ENCODE results near the gene ZBTB42.
"Not testable (repeated sequence)": the region's sequence is repeated elsewhere in the genome, so short reads cannot be mapped to it uniquely, and the experiment has no call there.

Gene ZBTB42

DNA sequence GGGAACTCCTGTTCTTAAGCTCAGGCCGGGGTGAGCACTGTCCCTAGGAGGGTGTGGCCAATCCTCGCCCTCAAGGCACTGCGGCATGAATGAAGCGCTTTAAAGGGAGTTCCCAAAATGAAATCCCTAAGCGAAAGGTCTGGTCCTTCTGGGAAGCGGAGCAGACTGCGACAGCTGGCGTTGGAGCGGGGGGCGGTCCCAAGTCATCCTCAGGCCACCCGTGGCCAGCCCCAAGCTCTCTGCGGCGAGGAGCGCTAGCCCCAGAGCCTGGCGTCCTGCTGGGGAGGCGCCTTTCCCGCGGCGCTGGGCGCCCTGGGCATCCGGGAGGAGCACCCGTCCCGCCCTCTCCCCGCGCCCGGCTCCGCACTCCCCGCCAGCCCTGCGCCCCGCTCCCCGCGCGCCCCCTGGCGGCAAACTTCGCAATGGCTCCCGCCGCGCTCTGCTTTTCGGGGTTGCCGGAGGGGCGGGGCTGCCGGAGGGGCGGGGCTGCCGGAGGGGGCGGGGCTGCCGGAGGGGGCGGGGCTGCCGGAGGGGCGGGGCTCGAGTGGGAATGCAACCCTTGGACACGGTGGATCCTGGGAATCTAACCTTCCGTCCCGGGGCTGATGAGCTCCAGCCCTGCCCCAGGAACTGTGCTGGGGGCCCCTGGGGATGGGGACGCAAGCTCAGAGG is 25.4 kb downstream of the ZBTB42 start:
- intact Hi-C loops (cut with DNase I), result loop anchor here (1.0 to 5.0 kb wide), 2 partner anchors 36 to 58 kb away; no protein-coding TSS in a partner anchor
- peak; percentile 79 to 98 (median 90) for DNase-seq

DNA sequence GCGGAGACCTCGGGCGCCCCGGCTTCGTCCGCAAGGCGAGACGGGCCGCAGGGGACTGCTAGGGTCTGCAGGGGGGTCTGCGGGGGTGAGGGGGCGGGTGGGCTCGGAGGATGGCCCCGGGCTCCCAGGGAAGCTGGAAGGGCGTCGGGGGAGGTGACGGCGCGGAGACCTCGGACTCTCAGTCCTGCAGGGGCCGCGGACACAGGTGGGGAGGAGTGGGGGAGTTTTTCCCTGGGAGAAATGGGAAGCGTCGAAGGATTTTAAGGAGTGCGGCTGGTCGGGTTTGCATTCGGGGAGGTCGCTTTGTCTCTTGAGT is 25.9 kb downstream of the ZBTB42 start:
- intact Hi-C loops (cut with DNase I), result loop anchor here (1.0 to 5.0 kb wide), 2 partner anchors 35 to 59 kb away; no protein-coding TSS in a partner anchor
- no peak for DNase-seq

GRCh38 chr14:104827177-104828055 is 26.5 kb downstream of the ZBTB42 start:
- peak in 1 of 10 donors; percentile 65 for DNase-seq
- intact Hi-C loops (cut with DNase I), result loop anchor here (5.0 kb wide), 1 partner anchor 35 kb away; no protein-coding TSS in a partner anchor

GRCh38 chr14:104830781-104831180 is 29.9 kb downstream of the ZBTB42 start:
- intact Hi-C loops (cut with DNase I), result no loop called here
- DNase-seq, result peak in 2 of 10 donors; percentile 37 to 62

GRCh38 chr14:104836171-104836935 is 35.5 kb downstream of the ZBTB42 start:
- intact Hi-C loops (cut with DNase I), result not testable (repeated sequence)
- DNase-seq, result peak in 2 of 10 donors; percentile 47 to 59

DNA sequence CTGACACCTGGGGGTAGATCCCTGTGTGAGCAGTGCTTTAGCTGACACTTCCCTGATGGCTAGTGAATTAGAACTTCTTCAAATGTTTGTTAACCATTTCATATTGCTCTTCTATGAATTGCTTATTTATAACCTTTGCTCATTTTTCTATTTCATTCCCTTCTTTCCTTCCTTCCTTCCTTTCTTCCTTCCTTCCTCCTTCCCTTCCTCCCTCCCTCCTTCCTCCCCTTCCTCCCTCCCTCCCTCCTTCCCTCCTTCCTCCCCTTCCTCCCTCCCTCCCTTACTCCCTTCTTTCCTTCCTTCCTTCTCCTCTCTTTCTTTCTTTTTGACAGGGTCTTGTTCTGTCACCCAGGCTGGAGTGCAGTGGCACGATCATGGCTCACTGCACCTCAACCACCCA is 40.8 kb downstream of the ZBTB42 start:
- intact Hi-C loops (cut with DNase I), result no loop called here
- DNase-seq, result no peak

DNA sequence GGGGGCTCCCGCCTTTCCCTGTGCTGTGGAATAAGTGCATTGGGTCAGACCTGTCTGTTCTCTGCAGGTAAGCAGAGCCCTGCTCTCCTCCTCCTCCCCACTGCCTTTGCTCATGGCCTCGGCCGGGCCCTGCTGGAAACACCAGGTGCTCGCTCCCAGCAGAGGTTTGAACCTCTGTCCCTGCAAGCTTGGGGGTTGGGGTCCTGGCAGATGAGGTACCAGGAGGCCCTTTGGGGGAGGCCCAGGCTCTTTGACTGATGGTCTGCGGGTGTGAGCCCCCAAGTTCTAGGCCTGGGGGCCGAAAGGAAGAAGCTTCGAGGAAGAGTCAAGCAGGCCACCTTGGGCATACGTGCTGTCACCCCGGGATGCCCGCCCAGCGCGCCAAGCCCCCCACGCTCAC is 42.1 kb downstream of the ZBTB42 start:
- intact Hi-C loops (cut with DNase I), result no loop called here
- DNase-seq, result peak in 2 of 10 donors; percentile 54 to 79

- peak in 6 of 10 donors; percentile 53 to 93 (median 78) for DNase-seq
- intact Hi-C loops (cut with DNase I), result no loop called here
These were observed 42.8 kb downstream of the ZBTB42 start for GRCh38 chr14:104843442-104844305.

GRCh38 chr14:104844306-104845032 is 43.6 kb downstream of the ZBTB42 start:
- DNase-seq, result peak in 4 of 10 donors; percentile 42 to 89 (median 85)
- intact Hi-C loops (cut with DNase I), result no loop called here

GRCh38 chr14:104845033-104845666 is 44.2 kb downstream of the ZBTB42 start:
- intact Hi-C loops (cut with DNase I), result no loop called here
- DNase-seq, result peak in 1 of 10 donors; percentile 33

DNA sequence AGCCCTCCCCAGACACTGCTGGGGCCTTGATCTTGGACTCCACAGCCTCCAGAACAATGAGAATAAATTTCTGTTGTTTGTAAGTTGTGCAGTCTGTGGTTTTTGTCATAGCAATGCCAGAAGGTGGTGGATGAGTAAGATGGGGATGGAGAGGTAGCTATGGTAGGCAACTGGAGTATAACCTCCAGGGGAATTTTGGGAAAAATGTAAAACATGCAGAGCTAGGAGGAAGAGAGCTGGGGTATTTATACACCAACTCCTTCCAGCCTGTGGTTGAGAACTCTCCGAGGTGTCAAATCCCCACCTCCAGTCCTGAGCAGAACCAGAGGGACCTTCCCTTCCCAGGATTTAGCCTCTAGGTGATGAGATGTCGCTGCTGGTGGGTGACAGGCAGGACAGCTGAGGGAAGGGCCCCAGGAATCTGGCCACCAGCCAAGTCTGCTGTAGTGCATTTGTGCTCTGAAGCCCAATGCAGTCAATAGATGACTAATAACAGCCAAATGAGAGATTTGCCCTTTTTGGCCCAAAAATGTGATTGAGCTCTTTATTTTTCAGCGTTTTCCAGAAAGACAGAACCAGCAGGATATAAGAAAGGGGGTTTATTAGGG is 45.0 kb downstream of the ZBTB42 start:
- DNase-seq, result peak in 1 of 10 donors; percentile 9
- intact Hi-C loops (cut with DNase I), result no loop called here

DNA sequence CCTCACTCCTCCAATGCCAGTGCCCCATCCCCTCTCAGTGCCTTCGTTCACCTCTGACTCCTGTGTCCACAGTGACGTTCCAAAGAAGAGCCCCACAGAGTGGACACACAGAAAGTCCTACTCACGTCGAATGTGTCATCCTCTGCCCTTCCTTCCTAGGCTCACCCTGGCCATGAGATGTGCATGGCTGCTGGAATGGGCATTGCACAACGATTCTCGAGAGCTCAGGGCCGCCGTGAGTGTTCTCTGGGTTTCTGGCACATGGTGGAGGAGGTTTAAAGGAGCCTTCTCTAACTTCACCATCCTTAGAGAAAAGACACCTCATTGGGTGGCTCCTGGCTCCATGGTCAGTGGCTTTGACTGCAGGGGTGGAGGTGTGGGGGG is 51.4 kb downstream of the ZBTB42 start:
- intact Hi-C loops (cut with DNase I), result no loop called here

More for the DNA sequence above, 51.4 kb downstream of the ZBTB42 start:
- peak in 3 of 10 donors; percentile 16 to 49 (median 37) for DNase-seq
